ENCODE data around the gene NR2F1-AS1. TPM values are rescaled to one million over a fixed set of nuclear protein-coding genes. Genes with fewer than 3 reads are reported as not detected.

NR2F1-AS1 gene
- total RNA-seq, 1 donor from 2014 or later: 0.22 TPM

- ATAC-seq (ENCODE audit: poor library complexity) (no peak), DNase-seq (no peak)
- intact Hi-C loops (cut with DNase I): no loop called here
These were observed 13.8 kb upstream of the NR2F1-AS1 start for GRCh38 chr5:93594591-93595419.

- DNase-seq (no peak), ATAC-seq (ENCODE audit: poor library complexity) (no peak)
- intact Hi-C loops (cut with DNase I): no loop called here
These were observed 12.6 kb upstream of the NR2F1-AS1 start for GRCh38 chr5:93593476-93594131.

DNA sequence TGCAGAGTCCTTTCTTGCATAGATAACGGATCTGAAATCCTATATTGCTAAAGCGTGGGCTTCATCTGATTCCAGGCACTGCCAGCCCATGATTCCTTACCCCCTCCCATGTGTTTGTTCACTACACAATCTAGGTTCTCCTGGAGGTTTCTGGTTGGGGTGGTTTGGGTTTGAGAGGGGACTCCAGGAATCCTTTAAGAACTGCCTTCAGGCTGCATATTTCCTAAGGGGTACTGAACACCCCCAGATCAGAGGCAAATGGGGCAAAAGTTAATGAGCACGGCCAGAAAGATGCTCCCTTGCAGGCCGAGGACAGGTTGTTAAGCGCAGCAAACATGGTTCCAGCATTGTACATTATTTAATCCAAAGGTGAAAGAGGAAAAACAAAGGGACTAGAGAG lies 11.9 kb upstream of the NR2F1-AS1 start:
- no peak for ATAC-seq (ENCODE audit: poor library complexity)
- intact Hi-C loops (cut with DNase I): no loop called here

DNA sequence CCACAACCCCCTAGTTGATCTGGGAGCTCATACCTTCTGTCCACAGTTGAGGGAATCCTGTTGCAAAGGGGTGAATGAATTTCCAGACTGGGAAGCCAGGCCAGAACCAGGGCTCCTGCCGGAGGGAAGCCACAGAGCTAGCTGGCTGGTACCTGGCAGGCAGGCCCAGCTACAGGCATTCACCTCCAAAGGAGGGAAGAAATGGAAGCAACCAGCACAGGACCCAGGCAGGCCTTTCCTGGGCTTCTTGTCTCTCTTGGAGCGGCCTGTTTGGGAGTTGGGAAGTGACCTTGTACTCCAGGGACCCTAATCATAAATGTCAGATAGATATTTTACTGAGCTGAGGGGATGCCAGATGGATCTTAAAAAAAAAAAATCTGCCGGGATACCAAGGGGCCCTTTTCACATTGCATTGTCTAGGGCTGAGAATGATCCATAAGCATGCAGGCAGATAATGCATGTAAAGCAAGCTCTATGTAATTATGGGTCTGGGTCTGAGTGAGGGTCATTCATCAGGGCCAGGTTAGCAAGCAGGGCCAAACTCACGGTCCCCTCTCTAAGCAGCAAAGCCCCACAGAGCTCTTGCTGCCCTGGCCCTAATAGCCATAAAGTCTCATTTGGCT lies 10.4 kb upstream of the NR2F1-AS1 start:
- intact Hi-C loops (cut with DNase I): no loop called here
- ATAC-seq (ENCODE audit: poor library complexity) (no peak), DNase-seq (no peak)

More for the DNA sequence above, 11.9 kb upstream of the NR2F1-AS1 start:
- DNase-seq: no peak

DNA sequence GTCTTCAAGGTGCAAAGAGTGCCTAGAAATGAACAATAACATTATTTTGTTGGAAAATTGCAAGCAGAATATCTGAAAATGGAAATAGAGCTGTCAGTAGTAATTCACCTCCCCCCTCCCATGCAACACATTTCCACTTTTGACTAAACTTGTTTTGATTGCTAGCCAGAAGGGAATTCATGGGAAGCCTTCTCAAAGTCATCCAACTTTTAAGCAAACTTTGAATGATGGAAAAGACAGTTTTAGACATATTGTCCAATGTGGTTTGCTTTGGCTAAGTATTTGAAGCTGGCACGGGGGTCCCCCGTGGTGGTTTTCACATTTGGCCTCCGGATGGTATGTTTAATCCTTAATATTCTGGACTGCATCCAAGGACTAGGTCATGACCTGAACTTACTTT lies 9.5 kb upstream of the NR2F1-AS1 start:
- ATAC-seq (ENCODE audit: poor library complexity) (no peak), DNase-seq (no peak)
- intact Hi-C loops (cut with DNase I): no loop called here

- ATAC-seq (ENCODE audit: poor library complexity): no peak
- intact Hi-C loops (cut with DNase I): no loop called here
- DNase-seq: no peak
These were observed 8.8 kb upstream of the NR2F1-AS1 start for GRCh38 chr5:93589829-93590215.

DNA sequence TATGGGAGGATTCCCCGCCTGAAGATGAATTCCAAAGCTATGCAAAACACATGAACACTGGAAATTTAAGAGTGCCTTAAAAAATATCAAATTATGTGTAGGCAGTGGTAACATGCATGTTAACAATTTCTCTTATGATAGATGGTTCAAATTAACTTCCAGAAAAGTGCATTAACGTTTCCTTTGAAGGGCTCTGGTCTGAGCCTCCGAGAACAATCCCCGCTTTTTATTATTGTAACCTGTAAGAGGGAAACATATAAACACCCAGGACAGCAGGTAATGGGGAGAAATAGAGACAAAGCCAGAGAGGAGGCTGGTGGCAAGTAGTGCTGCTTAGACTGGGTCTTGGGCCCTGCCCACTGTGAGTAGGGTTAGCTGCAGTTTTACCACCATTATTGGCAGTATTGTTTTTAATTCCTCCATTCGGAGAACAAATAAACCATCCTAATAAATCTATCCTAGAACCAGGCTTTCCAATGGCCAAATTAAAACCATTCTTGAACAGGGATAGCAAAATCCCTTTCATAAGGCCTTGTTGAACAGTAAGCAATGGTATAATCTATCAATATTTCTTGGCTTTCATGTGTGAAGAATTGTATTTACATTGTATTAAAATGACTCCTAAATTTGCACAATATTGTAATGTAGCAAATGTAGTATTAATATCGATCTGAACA lies 8.3 kb upstream of the NR2F1-AS1 start:
- intact Hi-C loops (cut with DNase I): no loop called here
- DNase-seq (no peak), ATAC-seq (ENCODE audit: poor library complexity) (no peak)

DNA sequence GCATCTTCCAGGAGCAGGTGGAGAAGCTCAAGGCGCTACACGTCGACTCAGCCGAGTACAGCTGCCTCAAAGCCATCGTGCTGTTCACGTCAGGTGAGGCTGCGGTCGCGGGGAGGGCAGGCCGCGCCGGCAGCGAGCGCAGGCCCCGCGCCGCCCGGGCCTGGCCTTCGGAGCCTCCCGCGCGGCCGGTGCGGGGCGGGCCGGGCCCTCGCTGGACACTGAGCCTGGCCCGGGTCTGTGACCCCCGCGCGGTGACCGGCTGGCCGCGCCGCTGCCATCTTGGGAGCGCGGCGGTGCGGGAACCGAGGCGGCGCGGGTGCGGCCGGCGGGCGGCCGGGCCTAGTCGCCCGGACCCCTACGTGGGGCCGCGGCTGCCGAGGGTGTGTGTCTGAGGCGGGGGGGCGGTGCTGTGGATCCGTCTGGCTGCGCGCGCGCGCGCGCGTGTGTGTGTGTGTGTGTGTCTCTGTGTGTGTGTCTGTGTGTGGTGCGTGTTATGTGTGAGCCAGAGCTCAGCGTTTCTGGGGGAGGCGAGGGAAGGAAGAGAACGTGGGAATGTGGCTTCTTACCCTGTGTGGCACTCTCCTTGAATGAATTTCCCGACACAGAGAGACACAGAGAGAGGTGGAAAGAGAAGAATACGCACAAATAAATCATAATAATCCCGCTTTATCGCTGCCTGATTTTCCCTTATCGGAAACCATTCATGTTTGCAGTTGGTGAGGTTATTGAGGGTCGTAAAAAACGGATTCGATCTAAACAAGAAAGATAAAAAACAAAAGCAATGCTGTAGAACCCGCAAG lies 7.5 kb upstream of the NR2F1-AS1 start:
- ATAC-seq (ENCODE audit: poor library complexity) (no peak), DNase-seq (no peak)
- intact Hi-C loops (cut with DNase I): no loop called here

DNA sequence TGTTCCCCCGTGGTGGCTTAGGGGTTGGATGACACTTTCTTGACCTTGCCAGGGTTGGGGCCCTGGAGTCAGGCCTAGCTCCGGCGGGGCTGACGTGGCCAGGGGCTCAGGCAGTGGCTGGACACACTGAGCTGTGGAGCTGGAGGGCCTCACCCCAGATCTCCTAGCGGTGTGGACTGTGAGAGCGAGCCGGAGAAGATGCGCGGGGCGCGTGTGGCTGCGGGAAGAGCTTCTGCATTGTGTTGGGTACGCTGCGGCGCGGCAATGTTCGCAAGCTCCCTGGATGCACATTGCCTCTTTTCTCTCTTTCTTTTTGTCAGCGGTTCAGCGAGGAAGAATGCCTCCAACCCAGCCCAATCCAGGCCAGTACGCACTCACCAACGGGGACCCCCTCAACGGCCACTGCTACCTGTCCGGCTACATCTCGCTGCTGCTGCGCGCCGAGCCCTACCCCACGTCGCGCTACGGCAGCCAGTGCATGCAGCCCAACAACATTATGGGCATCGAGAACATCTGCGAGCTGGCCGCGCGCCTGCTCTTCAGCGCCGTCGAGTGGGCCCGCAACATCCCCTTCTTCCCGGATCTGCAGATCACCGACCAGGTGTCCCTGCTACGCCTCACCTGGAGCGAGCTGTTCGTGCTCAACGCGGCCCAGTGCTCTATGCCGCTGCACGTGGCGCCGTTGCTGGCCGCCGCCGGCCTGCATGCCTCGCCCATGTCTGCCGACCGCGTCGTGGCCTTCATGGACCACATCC lies 6.8 kb upstream of the NR2F1-AS1 start:
- no peak for DNase-seq
- intact Hi-C loops (cut with DNase I): no loop called here
- ATAC-seq (ENCODE audit: poor library complexity): no peak

DNA sequence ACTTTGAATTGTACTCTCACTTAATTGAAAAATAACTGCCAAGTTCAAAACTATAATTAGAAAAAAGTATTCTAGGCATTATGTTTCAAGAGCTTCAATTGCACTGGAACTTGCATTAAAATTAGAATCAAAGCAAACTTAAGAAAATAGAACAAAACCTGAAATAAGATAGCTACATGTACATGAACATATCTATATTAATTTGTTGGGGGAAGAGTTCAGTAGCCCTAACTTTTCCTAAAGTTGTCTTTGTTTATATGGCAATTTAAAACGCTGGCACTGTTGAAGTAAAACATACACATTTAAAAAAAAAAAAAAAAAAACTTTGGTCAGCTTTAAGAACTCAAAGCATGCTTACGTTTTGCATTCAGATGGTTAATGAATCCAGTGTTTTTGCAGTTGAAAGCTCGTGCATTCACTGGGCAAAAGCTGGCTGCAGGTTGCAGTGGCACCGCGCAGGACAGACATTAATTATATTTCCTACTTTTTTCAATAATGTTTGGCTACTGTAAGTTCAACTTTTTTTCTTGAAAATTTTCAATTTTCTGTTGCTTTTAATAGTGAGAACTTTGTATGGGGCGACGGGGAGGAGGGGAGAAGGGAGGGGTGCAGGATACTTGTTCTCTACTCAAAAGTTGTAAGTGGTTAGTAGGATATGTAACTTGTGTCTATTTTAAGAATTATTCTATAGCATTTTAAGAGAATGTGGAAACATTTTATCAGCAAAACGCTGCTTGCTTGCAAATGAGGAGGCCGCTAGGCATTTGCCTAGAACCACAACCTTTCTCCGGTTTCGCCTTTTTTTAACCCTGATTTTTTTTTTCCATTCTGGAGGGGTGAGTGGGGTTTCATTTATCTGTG lies 5.9 kb upstream of the NR2F1-AS1 start:
- intact Hi-C loops (cut with DNase I): no loop called here
- DNase-seq (no peak), ATAC-seq (ENCODE audit: poor library complexity) (no peak)

DNA sequence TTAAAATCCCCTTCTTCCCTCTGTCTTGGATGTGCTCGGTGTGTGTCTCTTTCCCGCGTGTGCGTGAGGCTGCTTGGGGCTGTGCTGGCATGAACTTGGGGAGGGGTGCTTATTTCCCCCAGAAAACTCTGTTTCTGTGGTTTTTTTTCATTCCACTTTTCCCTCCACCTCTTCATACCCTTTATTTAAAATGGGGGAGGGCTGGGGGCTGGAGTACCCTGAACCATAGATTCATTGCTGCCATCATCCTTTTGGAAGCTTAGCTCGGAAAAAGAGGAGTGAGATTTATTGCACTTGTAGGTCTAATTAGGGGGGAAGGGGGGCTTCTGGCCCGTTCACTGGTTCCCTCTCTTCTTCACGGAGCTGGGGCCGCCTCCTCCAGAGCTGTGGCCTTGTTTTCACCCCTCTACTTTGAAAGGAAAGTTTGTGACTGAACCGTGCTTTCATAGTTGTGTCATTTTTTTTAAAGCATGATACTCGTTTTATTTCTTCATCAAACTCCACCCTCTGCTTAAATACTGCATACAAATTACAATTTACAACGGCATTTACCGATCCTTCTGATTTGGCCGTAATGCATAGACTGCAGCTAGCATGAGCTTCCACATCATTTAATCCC lies 4.9 kb upstream of the NR2F1-AS1 start:
- DNase-seq (no peak), ATAC-seq (ENCODE audit: poor library complexity) (no peak)
- intact Hi-C loops (cut with DNase I): no loop called here

DNA sequence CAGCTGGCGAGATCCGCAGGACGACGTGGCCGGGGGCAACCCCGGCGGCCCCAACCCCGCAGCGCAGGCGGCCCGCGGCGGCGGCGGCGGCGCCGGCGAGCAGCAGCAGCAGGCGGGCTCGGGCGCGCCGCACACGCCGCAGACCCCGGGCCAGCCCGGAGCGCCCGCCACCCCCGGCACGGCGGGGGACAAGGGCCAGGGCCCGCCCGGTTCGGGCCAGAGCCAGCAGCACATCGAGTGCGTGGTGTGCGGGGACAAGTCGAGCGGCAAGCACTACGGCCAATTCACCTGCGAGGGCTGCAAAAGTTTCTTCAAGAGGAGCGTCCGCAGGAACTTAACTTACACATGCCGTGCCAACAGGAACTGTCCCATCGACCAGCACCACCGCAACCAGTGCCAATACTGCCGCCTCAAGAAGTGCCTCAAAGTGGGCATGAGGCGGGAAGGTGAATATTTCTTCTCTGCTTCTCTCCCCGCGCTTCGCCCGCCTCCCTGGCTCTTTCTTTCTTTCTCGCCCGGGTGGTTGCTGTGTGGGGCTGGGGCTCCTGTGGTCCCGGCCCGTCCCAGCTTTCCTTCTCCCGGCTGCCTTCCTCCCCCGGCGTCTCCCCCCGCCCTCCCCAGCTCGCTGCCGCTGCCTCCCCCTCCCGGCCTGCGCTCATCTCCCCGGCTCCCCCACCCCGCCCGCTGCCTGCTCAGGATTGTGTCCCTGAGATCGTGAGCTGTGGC lies 4.2 kb upstream of the NR2F1-AS1 start:
- intact Hi-C loops (cut with DNase I): no loop called here
- ATAC-seq (ENCODE audit: poor library complexity) (no peak), DNase-seq (no peak)

DNA sequence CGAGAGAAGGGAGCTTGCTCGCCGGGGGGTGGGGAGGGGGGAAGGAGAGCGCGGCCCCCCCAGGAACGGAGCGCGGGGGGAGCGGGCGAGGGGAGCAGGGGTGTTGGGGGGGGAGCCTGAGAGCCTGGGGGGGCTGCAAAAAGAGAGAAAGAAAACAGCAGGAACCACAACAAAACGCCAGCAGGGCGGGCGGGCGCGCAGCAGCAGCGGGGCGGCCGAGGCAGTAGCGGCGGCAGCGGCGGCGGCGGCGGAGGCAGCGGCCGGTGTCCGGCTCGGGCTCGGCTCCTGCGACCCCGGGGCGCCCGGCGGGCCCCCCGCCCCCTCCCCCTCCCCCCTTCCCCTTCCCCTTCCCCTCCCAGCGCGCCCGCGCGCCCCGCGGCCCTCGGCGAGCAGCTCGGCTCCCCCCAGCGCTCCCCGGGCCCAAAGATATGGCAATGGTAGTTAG lies 3.6 kb upstream of the NR2F1-AS1 start:
- DNase-seq: no peak
- intact Hi-C loops (cut with DNase I): no loop called here
- no peak for ATAC-seq (ENCODE audit: poor library complexity)

- DNase-seq (peak; percentile 59), ATAC-seq (ENCODE audit: poor library complexity) (no peak)
- intact Hi-C loops (cut with DNase I): no loop called here
These were observed 3.0 kb upstream of the NR2F1-AS1 start for GRCh38 chr5:93583768-93584595.

- intact Hi-C loops (cut with DNase I): no loop called here
- DNase-seq: no peak
- no peak for ATAC-seq (ENCODE audit: poor library complexity)
These were observed 2.4 kb upstream of the NR2F1-AS1 start for GRCh38 chr5:93583439-93583767.

Data from Right ventricle myocardium superior (tissue), 1 donor.